Measurements from ENCODE around the gene IMP3.

DNA sequence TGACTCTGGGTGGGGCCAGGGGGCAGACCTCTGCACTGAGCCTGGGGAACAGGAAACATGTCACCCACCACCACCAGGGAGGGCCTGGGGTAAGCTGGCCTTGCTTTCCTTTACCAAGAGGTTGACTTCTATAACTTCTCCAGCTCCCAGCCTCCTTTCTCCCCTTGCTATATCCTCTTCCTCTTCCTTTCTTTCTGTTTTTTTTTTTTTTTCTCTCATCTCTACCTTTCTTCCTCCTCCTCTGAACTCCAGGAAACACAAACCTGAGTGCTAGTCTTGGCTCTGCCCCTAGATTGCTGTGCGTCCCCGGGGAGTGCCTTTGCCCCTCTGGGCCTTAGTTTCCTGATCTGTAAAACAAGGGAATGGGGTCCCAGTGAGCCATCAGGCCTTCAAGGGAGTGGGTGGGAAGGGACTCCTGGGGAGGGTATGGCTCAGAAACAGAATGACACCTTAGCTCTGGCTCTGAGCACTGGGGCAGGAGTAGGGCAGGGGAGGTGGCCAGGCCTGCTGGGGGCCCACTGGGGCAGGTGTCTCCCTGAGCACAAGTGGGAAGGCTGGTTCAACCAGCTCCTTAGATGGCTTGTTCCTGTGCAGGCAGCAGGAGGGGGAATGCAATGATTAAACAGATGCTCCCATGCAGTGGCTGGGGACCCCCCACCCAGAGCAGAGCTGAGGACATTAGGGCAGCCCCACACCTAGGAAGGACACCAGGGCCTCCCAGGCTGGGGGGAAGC, 12.0 kb upstream of the IMP3 start:
- TF ChIP-seq, protein P1, sequence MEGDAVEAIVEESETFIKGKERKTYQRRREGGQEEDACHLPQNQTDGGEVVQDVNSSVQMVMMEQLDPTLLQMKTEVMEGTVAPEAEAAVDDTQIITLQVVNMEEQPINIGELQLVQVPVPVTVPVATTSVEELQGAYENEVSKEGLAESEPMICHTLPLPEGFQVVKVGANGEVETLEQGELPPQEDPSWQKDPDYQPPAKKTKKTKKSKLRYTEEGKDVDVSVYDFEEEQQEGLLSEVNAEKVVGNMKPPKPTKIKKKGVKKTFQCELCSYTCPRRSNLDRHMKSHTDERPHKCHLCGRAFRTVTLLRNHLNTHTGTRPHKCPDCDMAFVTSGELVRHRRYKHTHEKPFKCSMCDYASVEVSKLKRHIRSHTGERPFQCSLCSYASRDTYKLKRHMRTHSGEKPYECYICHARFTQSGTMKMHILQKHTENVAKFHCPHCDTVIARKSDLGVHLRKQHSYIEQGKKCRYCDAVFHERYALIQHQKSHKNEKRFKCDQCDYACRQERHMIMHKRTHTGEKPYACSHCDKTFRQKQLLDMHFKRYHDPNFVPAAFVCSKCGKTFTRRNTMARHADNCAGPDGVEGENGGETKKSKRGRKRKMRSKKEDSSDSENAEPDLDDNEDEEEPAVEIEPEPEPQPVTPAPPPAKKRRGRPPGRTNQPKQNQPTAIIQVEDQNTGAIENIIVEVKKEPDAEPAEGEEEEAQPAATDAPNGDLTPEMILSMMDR (conservative IDR thresholded peaks at IDR 0.05; ENCODE audit: low read length): no peak
- no peak for TF ChIP-seq EZH2phosphoT487 (IDR thresholded peaks at IDR 0.05; ENCODE audit: borderline replicate concordance, low read depth, low read length)

Data from OCI-LY7 (cell line).